ENCODE measurements around the gene CDKAL1.

DNA sequence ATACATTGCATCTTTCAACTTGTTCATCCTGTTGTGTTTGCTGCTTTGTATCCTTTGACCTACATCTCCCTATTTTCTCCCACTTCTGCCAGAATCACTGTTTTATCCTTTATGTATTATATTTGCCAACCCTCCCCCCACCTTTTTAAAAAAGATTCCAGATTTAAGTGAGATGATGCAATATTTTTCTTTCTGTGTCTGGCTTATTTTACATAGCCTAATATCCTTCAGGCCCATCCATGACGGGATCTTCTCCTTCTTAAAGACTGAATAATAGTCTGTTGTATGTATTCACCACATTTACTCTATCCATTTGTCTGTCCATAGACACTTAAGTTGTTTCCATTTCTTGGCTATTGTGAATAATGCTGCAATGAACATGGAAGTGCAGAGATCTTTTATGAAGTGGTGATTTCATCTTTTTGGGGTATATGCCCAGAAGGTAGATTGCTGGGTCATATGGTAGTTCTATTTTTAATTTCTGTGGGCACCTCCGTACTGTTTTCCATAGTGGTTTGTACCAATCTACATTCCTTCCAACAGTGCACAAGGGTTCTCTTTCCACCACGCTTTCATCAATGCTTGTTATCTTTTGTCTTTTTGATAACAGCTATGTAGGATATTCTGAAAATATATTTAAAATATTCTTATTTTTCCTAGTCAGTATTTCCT lies 181.0 kb downstream of the CDKAL1 start:
- TF ChIP-seq CTCF (IDR thresholded peaks at IDR 0.05; ENCODE audit: extremely low read depth in 1 of 2, insufficient read depth in 1 of 2, low read depth in 1 of 2, low read length in 2 of 2): no peak
- TF ChIP-seq EZH2 (IDR thresholded peaks at IDR 0.05; ENCODE audit: borderline replicate concordance, low read depth, low read length, severe bottlenecking): no peak
- no peak for TF ChIP-seq MYC (IDR thresholded peaks at IDR 0.05; ENCODE audit: low read depth, low read length)
- no peak for TF ChIP-seq POLR2A (IDR thresholded peaks at IDR 0.05; ENCODE audit: low read depth, low read length)
- no peak for TF ChIP-seq MAX (IDR thresholded peaks at IDR 0.05; ENCODE audit: insufficient read depth, insufficient read length)
- no peak for TF ChIP-seq JUN (IDR thresholded peaks at IDR 0.05; ENCODE audit: borderline replicate concordance, insufficient read depth, insufficient read length, low read depth)
- TF ChIP-seq POLR2AphosphoS5 (IDR thresholded peaks at IDR 0.05; ENCODE audit: insufficient read depth, low read depth, low read length): no peak
- no peak for TF ChIP-seq GATA2 (IDR thresholded peaks at IDR 0.05; ENCODE audit: insufficient read depth, insufficient read length, low read depth, low read length)
- TF ChIP-seq FOS (IDR thresholded peaks at IDR 0.05; ENCODE audit: borderline replicate concordance, insufficient read depth, low read length): no peak
